ENCODE results near the gene RIPK1.

DNA sequence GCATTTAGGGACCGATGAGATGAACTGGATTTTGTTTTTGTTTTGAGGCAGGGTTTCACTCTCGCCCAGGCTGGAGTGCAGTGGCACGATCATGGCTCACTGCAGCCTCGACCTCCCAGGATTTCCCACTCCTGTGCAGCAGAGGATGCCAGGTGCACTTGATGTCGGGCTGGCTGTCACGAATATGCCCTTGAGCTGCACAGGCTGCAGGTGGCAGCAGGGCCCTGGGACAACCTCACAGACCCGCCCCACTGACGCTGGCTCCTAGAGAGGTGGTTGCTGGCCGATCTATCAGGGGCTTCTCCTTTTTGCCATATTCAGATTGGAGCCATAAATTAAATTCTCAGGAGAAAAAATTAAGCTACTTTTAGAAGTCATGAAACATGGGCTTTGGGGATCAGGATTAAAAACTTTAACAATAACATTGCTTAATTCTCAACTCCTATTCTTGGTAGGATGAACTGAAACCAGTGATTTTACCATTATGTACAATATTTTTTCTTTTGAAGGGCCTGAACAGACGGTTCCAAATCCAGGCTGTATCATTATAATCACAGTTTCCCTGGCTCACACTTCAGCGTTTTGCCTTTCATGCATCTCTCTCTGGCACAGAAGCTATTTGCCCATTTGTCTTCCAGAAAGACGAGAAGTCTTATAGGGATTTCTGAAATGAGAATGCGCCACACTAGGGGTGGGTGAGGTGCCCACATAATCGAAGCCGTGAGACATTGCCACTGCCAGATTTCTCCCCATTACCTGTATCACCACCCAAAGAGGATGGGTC lies 36.2 kb upstream of the RIPK1 start:
- TF ChIP-seq ARNTL (CRISPR knock-in tag; IDR thresholded peaks at IDR 0.05; ENCODE audit: borderline replicate concordance, low read depth) (no peak), ZFP30 (CRISPR knock-in tag; IDR thresholded peaks at IDR 0.05) (no peak), PATZ1 (CRISPR knock-in tag; IDR thresholded peaks at IDR 0.05; ENCODE audit: borderline replicate concordance) (no peak), ZNF565 (CRISPR knock-in tag; conservative IDR thresholded peaks at IDR 0.05; ENCODE audit: low read depth) (no peak), TSHZ2 (CRISPR knock-in tag; IDR thresholded peaks at IDR 0.05) (no peak), BACH2 (CRISPR knock-in tag; IDR thresholded peaks at IDR 0.05; ENCODE audit: borderline replicate concordance) (no peak), ISL1 (CRISPR knock-in tag; IDR thresholded peaks at IDR 0.05) (no peak)
